Testis (tissue), 2 donors: Measurements from ENCODE around the gene ADAMTS18.

Experiments
- POLR2A ChIP-seq: fragments of 450-650 bp; IDR thresholded peaks from one replicate; pipeline ENCODE4 v1.6.1; 2017; ENCODE audit warnings: antibody characterized with exemption, mild to moderate bottlenecking, moderate library complexity
- TF ChIP-seq, protein P1 (sequence below), 3 experiments: fragments of 450-650 bp in 2 of 3; fragments of 200-600 bp in 1 of 3; sonication (generic) in 1 of 3; IDR thresholded peaks; one replicate each; pipeline ENCODE4 v1.5.1; 2016 to 2019; ENCODE audit warnings: antibody characterized with exemption in 3 of 3, mild to moderate bottlenecking in 2 of 3, moderate library complexity in 1 of 3

DNA sequence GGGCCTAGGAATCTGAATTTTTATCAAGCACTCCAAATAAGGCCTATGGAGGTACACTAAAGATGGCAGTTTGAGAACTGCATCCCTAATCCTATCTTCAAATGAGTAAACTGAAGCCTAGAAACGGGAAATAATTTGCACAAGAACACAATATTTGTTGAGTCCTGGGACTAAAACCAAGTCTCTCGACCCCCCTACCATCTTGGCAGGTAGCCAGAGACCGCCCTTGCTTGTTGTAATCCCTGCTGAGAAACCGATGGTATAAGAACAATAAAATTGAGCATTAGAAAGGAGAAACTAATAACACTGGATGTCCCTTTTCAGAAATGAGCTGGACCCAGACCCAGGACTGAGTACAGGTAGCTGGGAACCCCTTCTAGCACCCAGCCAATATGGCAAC is 24.4 kb downstream of the ADAMTS18 start:
- TF ChIP-seq, protein P1, sequence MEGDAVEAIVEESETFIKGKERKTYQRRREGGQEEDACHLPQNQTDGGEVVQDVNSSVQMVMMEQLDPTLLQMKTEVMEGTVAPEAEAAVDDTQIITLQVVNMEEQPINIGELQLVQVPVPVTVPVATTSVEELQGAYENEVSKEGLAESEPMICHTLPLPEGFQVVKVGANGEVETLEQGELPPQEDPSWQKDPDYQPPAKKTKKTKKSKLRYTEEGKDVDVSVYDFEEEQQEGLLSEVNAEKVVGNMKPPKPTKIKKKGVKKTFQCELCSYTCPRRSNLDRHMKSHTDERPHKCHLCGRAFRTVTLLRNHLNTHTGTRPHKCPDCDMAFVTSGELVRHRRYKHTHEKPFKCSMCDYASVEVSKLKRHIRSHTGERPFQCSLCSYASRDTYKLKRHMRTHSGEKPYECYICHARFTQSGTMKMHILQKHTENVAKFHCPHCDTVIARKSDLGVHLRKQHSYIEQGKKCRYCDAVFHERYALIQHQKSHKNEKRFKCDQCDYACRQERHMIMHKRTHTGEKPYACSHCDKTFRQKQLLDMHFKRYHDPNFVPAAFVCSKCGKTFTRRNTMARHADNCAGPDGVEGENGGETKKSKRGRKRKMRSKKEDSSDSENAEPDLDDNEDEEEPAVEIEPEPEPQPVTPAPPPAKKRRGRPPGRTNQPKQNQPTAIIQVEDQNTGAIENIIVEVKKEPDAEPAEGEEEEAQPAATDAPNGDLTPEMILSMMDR (IDR thresholded peaks at IDR 0.05), result no peak
- no peak for TF ChIP-seq POLR2A
